Neural progenitor cell (in vitro differentiated cells): ENCODE data around the gene COG5. TPM values are rescaled to one million over a fixed set of nuclear protein-coding genes. Genes with fewer than 3 reads are reported as not detected.

Experiments used
- DNase-seq: peaks from one replicate; pipeline ENCODE4 v3.0.0-alpha.2; 2016; ENCODE audit warnings: low spot score
- H2AFZ ChIP-seq: fragments of 200-600 bp; sonication (generic); replicated peaks from 2 replicates; pipeline ENCODE4 v1.6.1; 2016; ENCODE audit warnings: antibody characterized with exemption
- H3F3A ChIP-seq: fragments of 200-600 bp; sonication (generic); 2 replicates; pipeline ENCODE4 v1.6.1; 2016; ENCODE audit warnings: antibody characterized with exemption, low read depth
- H3K27ac ChIP-seq: fragments of 200-600 bp; sonication (generic); 2 replicates; pipeline ENCODE4 v1.5.1; 2016; ENCODE audit warnings: mild to moderate bottlenecking
- H3K27me3 ChIP-seq: fragments of 200-600 bp; sonication (generic); 2 replicates; pipeline ENCODE4 v1.6.1; 2016; ENCODE audit warnings: mild to moderate bottlenecking, moderate library complexity
- H3K36me3 ChIP-seq: fragments of 200-600 bp; sonication (generic); 2 replicates; pipeline ENCODE4 v1.5.1; 2016
- H3K4me1 ChIP-seq: fragments of 200-600 bp; sonication (generic); 2 replicates; pipeline ENCODE4 v1.6.1; 2016; ENCODE audit warnings: mixed run types
- H3K4me2 ChIP-seq: fragments of 200-600 bp; sonication (generic); 2 replicates; pipeline ENCODE4 v1.6.1; 2016
- H3K4me3 ChIP-seq: fragments of 200-600 bp; sonication (generic); 2 replicates; pipeline ENCODE4 v1.5.1; 2016
- H3K79me2 ChIP-seq: fragments of 200-600 bp; sonication (generic); 2 replicates; pipeline ENCODE4 v1.6.1; 2016; ENCODE audit warnings: low read depth
- H3K9ac ChIP-seq: fragments of 200-600 bp; sonication (generic); 2 replicates; pipeline ENCODE4 v1.6.1; 2016
- H3K9me3 ChIP-seq: fragments of 200-600 bp; sonication (generic); 2 replicates; pipeline ENCODE4 v1.5.1; 2016; ENCODE audit warnings: low read depth
- H4K20me1 ChIP-seq: fragments of 200-600 bp; sonication (generic); 2 replicates; pipeline ENCODE4 v1.6.1; 2016; ENCODE audit warnings: low read depth
- H3K27ac Mint-ChIP-seq: 3 replicates; pipeline ENCODE4 v1.8.0; 2021; ENCODE audit warnings: mixed read lengths
- H3K27me3 Mint-ChIP-seq: 2 replicates; pipeline ENCODE4 v1.8.0; 2022; ENCODE audit warnings: low read depth, mild to moderate bottlenecking, inconsistent platforms, moderate library complexity, mixed read lengths; ENCODE audit not compliant: insufficient read depth
- H3K36me3 Mint-ChIP-seq: 3 replicates; pipeline ENCODE4 v1.8.0; 2021; ENCODE audit warnings: mixed read lengths
- H3K4me1 Mint-ChIP-seq: 3 replicates; pipeline ENCODE4 v1.8.0; 2021; ENCODE audit warnings: mixed read lengths
- H3K4me3 Mint-ChIP-seq: 3 replicates; pipeline ENCODE4 v1.8.0; 2021; ENCODE audit warnings: mild to moderate bottlenecking, moderate library complexity, mixed read lengths
- H3K9me3 Mint-ChIP-seq: 3 replicates; pipeline ENCODE4 v1.8.0; 2020; ENCODE audit warnings: mixed read lengths
- CTCF ChIP-seq: fragments of 200-600 bp; sonication (generic); IDR thresholded peaks from 2 replicates; pipeline ENCODE4 v1.5.1; 2017; ENCODE audit warnings: antibody characterized with exemption, mild to moderate bottlenecking
- EZH2 ChIP-seq: fragments of 200-600 bp; sonication (generic); IDR thresholded peaks from 2 replicates; pipeline ENCODE4 v1.6.1; 2017; ENCODE audit warnings: antibody characterized with exemption, mild to moderate bottlenecking, moderate library complexity
- EZH2phosphoT487 ChIP-seq: fragments of 200-600 bp; sonication (generic); IDR thresholded peaks from 2 replicates; pipeline ENCODE4 v1.6.1; 2017; ENCODE audit warnings: antibody characterized with exemption
- total RNA-seq: library from RNA; depleted of rRNA; stranded (reverse); fragments of >200 nt; gene quantifications from 2 replicates; pipeline ENCODE4 v1.2.3, GENCODE V29; 2015; ENCODE audit warnings: low replicate concordance

The COG5 gene
- total RNA-seq, 1 donor from 2014 or later = 90.5 TPM

- Histone ChIP-seq H3K9ac (no peak overlapping the region), H3F3A (no peaks in the 10 kb centered on the region), H3K79me2 (no peaks in the 10 kb centered on the region), H3K4me1 (no peaks in the 10 kb centered on the region), H4K20me1 (no peaks in the 10 kb centered on the region), H3K27ac (no peak overlapping the region), H3K27me3 (no peaks in the 10 kb centered on the region), H3K9me3 (no peaks in the 10 kb centered on the region), H2AFZ (no peak overlapping the region), H3K4me3 (no peak overlapping the region), H3K4me2 (no peak overlapping the region), H3K36me3 (no peaks in the 10 kb centered on the region)
- Mint-ChIP-seq H3K36me3 (peaks cover 14% of the 10 kb centered on the region), H3K9me3 (peaks cover 8% of the 10 kb centered on the region), H3K4me3 (no peak overlapping the region), H3K4me1 (no peaks in the 10 kb centered on the region), H3K27ac (no peak overlapping the region), H3K27me3 (no peaks in the 10 kb centered on the region)
- no peak for TF ChIP-seq EZH2phosphoT487
- TF ChIP-seq EZH2 = no peak
- no peak for TF ChIP-seq CTCF
- DNase-seq = no peak
Observed at GRCh38 chr7:107212725-107213124, 351.0 kb downstream of the COG5 start.

- H3K27me3 Mint-ChIP-seq = peaks cover 3% of the 10 kb centered on the region
- no peaks in the 10 kb centered on the region for H3F3A ChIP-seq
- no peak overlapping the region for H3K4me3 Mint-ChIP-seq
- no peak overlapping the region for H3K4me2 ChIP-seq
- H3K4me1 Mint-ChIP-seq = no peaks in the 10 kb centered on the region
- TF ChIP-seq CTCF (peak; percentile 10), EZH2phosphoT487 (no peak)
- no peak overlapping the region for H3K27ac ChIP-seq
- peaks cover 22% of the 10 kb centered on the region for H3K36me3 Mint-ChIP-seq
- H3K27me3 ChIP-seq = no peaks in the 10 kb centered on the region
- H3K36me3 ChIP-seq = no peaks in the 10 kb centered on the region
- DNase-seq = no peak
- no peaks in the 10 kb centered on the region for H3K9me3 ChIP-seq
- no peak overlapping the region for H2AFZ ChIP-seq
- no peaks in the 10 kb centered on the region for H3K4me1 ChIP-seq
- no peak overlapping the region for H3K27ac Mint-ChIP-seq
- no peak overlapping the region for H3K4me3 ChIP-seq
- no peak overlapping the region for H3K9ac ChIP-seq
- H3K9me3 Mint-ChIP-seq = peaks cover 8% of the 10 kb centered on the region
- no peaks in the 10 kb centered on the region for H4K20me1 ChIP-seq
- no peaks in the 10 kb centered on the region for H3K79me2 ChIP-seq
Observed at GRCh38 chr7:107210400-107210799, 353.3 kb downstream of the COG5 start.

DNA sequence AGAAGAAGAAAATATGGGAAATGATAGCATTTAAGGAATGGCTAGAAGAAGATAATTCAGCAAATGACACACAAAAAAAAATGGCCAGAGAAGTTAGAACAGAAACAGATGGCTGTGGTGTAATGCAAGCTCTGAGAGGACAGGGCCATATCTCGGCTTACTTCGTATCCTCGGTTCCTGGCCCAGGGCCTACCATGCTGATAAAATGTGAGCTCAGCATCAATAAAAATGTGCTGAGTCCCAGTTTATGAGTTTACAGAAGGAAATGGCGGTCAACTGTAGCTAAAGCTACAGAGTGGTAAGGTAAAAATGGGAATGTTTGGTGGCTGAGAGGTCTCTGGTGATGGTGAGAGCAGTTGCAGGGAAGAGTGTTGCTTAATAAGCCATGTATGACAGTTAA lies 354.2 kb downstream of the COG5 start:
- no peak for TF ChIP-seq EZH2phosphoT487
- TF ChIP-seq CTCF = no peak
- no peak for TF ChIP-seq EZH2
- H3K79me2 ChIP-seq = no peaks in the 10 kb centered on the region
- H3K36me3 ChIP-seq = no peaks in the 10 kb centered on the region
- Mint-ChIP-seq H3K27me3 (peaks cover 3% of the 10 kb centered on the region), H3K4me1 (no peaks in the 10 kb centered on the region), H3K9me3 (peaks cover 5% of the 10 kb centered on the region), H3K4me3 (no peak overlapping the region), H3K27ac (no peak overlapping the region), H3K36me3 (peaks cover 24% of the 10 kb centered on the region)
- no peaks in the 10 kb centered on the region for H4K20me1 ChIP-seq
- H2AFZ ChIP-seq = no peak overlapping the region
- H3K4me1 ChIP-seq = no peaks in the 10 kb centered on the region
- DNase-seq = no peak
- H3K4me2 ChIP-seq = no peak overlapping the region
- no peaks in the 10 kb centered on the region for H3K9me3 ChIP-seq
- no peak overlapping the region for H3K27ac ChIP-seq
- no peaks in the 10 kb centered on the region for H3K27me3 ChIP-seq
- no peak overlapping the region for H3K9ac ChIP-seq
- H3F3A ChIP-seq = no peaks in the 10 kb centered on the region
- H3K4me3 ChIP-seq = no peak overlapping the region

- H3K9ac ChIP-seq = no peak overlapping the region
- H3K27ac ChIP-seq = no peak overlapping the region
- no peaks in the 10 kb centered on the region for H3K4me1 ChIP-seq
- H4K20me1 ChIP-seq = no peaks in the 10 kb centered on the region
- H3K4me2 ChIP-seq = no peak overlapping the region
- H3K4me3 Mint-ChIP-seq = no peak overlapping the region
- H3K27me3 Mint-ChIP-seq = peaks cover 3% of the 10 kb centered on the region
- TF ChIP-seq EZH2phosphoT487 (no peak), EZH2 (no peak), CTCF (no peak)
- H3K27me3 ChIP-seq = no peaks in the 10 kb centered on the region
- H3F3A ChIP-seq = no peaks in the 10 kb centered on the region
- no peaks in the 10 kb centered on the region for H3K4me1 Mint-ChIP-seq
- no peak overlapping the region for H2AFZ ChIP-seq
- peaks cover under 1% of the 10 kb centered on the region for H3K9me3 Mint-ChIP-seq
- no peaks in the 10 kb centered on the region for H3K79me2 ChIP-seq
- peaks cover 26% of the 10 kb centered on the region for H3K36me3 Mint-ChIP-seq
- DNase-seq = no peak
- no peak overlapping the region for H3K27ac Mint-ChIP-seq
- no peaks in the 10 kb centered on the region for H3K36me3 ChIP-seq
- no peak overlapping the region for H3K4me3 ChIP-seq
- no peaks in the 10 kb centered on the region for H3K9me3 ChIP-seq
Observed at GRCh38 chr7:107208563-107208962, 355.2 kb downstream of the COG5 start.
